ENCODE data around the gene RIPK1.
A peak's percentile ranks its signal among the peaks of the same experiment; 100 is the strongest.
"Not testable (repeated sequence)": the region's sequence is repeated elsewhere in the genome, so short reads cannot be mapped to it uniquely, and the experiment has no call there.

Gene RIPK1

DNA sequence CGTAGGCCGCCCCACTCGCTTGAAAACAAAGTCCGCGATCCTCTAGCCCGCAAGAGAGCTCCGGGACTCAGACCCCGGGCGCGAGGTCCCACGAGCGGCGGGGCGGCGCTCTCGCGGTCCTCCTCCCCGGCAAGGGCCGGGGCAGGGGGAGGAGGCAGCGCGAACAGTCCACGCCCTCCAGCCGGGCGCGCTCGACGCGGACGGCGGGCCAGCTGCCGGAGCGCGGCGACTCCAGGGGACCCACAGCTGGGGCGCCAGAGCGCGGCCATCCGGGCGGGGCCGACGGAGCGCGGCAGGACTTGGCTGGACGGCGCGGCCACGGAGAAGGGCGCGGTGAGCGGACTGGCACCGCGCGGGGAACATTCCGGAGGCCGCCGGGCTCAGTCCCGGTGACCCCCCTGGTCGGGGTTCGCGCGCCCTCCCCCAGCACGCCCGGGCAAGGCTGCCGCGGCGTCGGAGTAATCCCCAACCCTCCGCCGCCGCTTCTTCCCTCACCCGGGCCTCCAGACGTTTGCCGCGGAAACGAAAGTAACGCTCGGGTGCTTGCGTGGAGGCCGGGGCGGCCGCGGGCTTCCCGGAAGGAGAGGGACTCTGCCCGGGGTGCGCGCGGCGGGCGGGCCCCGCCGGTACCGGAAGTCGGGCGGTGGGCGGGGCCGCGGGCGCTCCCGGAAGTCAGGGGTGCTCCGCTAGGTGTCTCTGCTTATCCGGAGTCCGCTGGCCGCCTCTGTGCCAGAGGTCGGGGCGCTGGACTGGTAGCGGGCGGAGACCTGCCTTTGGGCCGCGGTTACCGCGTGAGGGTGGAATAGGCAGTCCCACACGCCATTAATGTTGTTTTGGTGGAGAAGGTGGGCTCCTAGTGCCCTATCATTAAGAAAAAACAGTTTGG is at the start of gene RIPK1:
Gene RIPK1 (plus strand): TSS at position 166 of the 886 bp plus-strand sequence. CDS start 8,330 bp downstream, outside the sequence.
- DNase-seq (ENCODE audit: low read depth) = peak; percentile 75

DNA sequence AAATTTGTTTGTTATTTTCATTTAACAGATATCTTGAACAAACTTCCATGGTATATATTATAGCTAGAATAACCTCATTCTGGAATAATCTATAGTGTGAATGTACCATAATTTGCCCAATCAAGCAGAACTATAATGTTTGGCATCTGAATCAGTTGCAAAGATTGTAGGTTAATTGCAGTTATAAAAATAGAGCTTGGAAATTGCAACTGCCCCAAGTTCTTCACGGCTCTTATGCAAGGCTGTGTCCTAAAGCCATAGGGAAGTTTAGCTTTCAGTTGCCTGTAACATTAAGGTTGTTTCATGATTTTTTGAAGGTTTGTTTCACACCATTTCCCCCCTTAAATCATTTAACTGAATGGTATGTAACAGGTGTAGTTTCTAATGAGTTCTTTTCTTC is 49.2 kb upstream of the RIPK1 start:
- no peak for DNase-seq (ENCODE audit: low read depth)

DNA sequence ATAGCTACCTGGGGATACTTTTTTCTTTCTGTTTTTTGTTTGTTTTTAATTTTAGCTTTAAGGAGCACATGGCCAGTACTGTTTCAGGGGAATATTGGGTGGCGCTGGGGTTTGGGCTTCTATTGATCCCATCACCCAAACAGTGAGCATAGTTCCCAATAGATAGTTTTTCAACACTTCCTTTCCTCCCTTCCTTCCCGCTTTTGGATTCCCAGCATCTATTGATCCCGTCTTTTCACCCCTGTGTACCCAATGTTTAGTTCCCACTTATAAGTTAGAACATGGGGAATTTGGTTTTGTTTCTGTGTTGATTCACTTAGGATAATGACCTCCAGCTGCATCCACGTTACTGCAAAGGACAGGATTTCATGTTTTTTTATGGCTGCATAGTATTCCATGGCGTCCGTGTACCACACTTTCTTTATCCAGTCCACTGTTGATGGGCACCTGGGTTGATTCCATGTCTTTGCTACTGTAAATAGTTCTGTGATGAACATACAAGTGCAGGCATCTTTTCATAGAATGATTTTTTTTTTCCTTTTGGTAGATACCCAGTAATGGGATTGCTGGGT is 48.5 kb upstream of the RIPK1 start:
- DNase-seq (ENCODE audit: low read depth) = no peak

DNA sequence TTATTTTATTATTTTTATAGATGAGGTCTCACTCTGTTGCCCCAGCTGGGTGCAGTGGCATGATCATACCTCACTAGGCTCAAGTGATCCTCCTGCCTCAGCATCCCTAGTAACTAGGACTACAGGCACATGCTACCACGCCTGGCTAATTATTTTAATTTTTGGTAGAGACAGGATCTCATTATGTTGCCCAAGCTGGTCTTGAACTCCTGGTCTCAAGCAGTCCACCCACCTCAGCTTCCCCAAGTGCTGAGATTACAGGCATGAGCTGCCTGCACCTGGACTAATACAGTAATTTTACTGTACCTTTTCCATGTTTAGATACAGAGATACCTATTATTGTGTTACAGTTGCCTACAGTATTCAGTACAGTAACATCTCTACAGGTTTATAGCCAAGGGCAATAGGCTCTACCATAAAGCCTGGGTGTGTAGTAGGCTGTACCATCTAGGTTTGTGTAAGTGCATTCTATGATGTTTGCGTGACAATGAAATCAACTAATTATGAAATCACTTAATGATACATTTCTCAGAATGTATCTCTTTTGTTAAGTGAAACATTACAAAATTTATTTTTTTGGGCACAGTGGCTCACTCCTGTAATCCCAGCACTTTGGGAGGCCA is 47.2 kb upstream of the RIPK1 start:
- not testable (repeated sequence) for DNase-seq (ENCODE audit: low read depth)

DNA sequence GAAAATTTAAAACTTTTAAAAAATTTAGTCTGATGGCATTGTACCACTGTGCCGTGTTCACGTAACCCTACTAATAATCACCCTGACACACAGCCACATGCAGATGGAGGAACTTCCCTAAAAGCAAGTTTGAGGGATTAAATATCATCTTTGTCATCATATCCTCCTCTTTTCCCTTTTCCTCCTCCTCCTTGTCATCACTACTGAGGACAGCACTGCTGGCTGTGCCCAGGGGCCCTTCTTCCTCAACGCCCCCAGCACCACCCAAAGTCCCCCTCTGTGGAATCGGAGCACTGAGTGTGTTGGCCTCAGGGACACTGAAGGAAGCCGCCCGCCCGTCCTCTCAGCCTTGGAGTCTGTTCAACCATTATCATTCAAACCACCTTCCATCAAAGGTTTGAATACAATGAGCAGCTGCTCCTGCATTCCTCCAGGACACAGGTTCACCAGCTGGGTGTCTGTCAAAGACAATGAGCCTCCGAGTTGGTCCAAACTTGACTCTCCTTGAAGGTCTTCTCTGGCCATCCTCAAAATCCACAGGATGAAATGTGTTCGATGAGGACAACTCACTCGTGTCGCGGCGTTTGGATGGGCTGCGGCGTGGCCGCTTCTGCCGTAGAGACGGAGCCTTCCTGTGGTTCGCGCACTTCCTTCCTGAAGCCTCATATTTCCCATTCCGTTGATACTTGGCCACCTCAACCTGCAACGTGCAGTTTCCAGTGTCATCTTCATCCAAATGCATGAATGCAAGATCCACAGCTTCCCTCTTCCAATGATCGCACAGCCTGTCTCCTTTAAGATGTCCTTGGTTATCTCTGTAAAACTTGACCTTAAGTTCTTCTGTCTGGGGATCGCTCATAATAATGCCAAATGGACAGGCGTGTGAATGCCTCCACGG is 45.3 kb upstream of the RIPK1 start:
- DNase-seq (ENCODE audit: low read depth) = no peak

DNA sequence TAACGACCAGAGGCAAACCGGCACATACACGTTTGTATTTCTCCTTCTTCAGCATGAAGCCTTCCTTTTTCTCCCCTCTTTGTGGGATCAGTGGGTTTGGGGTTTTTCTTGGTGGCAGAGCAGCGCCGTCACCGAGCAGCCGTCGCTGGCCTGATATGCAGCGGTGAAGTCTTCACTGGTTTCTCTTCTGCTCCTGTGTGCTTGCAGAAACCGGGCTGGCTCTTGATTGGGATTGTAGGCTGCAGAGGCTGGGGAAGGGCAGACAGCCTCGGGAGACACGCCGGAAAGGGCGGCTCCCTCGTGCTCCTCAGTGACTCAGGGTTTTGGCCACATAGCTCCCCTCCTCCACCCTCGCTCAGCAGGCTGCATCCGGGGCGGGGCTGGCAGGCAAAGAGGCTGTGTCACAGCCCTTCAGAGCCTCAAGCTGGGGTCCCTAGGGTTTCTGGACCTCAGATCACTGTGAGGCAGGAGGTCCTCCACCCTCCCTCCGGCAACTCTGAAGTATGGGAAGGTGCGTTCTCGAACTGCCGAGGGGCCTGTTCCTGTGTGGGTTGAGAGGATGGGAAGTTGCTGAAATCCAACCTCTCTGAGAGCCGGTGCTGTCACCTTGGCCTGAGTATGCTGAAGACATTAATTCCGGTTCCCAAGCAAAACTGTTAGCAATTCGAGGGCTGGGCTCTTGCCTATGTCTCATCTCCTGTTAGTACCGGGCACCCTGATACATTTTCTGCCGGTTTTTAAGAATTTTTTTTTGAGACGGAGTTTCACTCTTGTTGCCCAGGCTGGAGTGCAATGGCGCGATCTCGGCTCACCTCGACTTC is 44.4 kb upstream of the RIPK1 start:
- DNase-seq (ENCODE audit: low read depth) = peak; percentile 93

DNA sequence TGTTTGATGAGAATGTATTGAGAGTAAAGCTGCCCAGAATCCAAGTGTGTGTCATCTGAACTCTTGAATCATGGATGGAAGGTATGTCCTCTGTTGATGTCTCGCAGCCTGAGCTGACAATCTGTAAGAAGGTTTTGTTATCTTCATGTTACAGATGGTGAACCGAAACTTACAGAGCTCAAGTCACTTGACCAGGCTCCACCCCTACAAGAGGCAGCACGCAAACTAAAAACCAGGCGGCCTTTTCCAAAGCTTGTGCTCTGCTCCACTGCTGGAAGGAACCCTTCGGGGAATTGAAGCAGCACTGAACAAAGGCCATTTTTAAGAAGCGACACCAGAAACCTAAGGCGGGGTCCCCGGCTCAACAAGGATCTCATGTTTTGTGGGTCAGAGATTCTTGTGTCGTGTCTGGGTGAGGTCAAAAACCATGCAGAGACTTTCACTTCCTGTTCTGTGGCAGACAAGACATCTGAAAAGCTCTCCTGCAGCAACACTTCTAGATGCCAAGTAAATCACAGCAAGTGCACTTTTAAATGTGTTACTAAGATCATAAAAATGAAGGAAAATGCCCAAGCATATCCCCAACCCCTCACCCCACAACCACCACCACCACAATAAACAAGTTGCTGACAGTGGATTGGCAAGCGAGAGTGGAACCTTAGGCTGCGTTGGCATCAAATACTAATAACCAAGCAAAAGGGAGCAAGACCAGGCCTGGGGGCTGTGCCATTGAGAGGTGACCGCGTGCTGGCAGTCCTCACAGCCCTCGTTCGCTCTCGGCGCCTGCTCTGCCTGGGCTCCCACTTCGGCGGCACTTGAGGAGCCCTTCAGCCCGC is 41.3 kb upstream of the RIPK1 start:
- no peak for DNase-seq (ENCODE audit: low read depth)

DNA sequence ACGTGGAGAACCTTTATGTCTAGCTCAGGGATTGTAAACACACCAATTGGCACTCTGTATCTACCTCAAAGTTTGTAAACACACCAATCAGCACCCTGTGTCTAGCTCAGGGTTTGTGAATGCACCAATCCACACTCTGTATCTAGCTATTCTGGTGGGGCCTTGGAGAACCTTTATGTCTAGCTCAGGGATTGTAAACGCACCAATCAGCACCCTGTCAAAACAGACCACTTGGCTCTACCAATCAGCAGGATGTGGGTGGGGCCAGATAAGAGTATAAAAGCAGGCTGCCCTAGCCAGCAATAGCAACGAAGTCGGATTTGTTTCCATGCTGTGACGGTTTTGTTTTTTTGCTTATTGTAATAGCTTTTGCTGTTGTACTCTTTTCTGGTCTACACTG is 40.1 kb upstream of the RIPK1 start:
- DNase-seq (ENCODE audit: low read depth) = not testable (repeated sequence)

DNA sequence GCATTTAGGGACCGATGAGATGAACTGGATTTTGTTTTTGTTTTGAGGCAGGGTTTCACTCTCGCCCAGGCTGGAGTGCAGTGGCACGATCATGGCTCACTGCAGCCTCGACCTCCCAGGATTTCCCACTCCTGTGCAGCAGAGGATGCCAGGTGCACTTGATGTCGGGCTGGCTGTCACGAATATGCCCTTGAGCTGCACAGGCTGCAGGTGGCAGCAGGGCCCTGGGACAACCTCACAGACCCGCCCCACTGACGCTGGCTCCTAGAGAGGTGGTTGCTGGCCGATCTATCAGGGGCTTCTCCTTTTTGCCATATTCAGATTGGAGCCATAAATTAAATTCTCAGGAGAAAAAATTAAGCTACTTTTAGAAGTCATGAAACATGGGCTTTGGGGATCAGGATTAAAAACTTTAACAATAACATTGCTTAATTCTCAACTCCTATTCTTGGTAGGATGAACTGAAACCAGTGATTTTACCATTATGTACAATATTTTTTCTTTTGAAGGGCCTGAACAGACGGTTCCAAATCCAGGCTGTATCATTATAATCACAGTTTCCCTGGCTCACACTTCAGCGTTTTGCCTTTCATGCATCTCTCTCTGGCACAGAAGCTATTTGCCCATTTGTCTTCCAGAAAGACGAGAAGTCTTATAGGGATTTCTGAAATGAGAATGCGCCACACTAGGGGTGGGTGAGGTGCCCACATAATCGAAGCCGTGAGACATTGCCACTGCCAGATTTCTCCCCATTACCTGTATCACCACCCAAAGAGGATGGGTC is 36.2 kb upstream of the RIPK1 start:
- no peak for DNase-seq (ENCODE audit: low read depth)

DNA sequence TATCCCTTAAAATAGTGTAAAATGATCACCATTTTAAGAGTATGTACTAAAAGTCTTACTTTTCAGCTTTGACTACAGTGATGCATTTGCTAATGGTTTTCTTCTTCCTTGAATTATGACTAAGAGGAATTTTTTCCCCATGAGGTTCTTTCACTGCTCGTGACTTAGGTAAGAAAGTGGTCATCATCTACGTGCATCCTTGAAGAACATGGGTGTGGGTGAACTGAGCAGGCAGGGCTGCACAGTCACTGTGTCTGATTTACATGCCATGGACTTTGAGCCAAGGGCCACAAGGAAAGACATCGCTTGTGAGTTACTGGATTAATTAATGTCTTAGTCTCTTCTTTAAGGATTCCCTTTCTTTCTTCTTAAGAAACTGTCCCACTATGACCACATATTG is 35.3 kb upstream of the RIPK1 start:
- DNase-seq (ENCODE audit: low read depth) = no peak

DNA sequence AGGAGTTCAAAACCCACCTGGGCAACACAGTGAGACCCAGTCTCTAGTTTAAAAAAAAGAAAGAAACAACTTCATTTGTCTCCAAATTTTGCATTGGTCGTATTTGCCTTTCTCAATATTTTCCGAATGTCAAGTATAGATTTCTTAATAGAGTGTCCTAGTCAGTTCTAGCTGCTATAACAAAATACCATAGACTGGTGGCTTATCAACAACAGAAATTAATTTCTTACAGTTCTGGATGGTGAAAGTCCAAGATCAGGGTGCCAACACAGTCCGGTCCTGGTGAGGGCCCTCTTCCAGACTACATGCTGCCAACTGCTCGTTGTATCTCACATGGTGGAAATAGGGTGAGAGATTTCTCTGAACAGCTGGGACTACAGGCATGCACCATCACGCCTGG is 34.6 kb upstream of the RIPK1 start:
- no peak for DNase-seq (ENCODE audit: low read depth)

DNA sequence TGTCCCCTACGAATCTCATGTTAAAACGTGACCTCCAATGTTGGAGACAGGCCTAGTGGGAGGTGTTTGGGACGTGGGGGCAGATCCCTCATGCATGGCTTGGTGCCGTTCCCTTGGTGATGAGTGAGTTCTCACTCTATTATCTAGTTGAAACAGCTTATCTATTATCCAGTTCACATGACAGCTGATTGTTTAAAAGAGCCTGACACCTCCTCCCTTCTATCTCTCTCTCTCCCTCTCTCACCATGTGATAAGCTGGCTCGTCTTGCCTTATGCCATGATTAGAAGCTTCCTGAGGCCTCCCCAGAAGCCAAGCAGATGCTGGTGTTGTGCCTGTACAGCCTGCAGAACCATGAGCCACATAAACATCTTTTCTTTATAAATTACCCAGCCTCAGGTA is 32.9 kb upstream of the RIPK1 start:
- DNase-seq (ENCODE audit: low read depth) = no peak

DNA sequence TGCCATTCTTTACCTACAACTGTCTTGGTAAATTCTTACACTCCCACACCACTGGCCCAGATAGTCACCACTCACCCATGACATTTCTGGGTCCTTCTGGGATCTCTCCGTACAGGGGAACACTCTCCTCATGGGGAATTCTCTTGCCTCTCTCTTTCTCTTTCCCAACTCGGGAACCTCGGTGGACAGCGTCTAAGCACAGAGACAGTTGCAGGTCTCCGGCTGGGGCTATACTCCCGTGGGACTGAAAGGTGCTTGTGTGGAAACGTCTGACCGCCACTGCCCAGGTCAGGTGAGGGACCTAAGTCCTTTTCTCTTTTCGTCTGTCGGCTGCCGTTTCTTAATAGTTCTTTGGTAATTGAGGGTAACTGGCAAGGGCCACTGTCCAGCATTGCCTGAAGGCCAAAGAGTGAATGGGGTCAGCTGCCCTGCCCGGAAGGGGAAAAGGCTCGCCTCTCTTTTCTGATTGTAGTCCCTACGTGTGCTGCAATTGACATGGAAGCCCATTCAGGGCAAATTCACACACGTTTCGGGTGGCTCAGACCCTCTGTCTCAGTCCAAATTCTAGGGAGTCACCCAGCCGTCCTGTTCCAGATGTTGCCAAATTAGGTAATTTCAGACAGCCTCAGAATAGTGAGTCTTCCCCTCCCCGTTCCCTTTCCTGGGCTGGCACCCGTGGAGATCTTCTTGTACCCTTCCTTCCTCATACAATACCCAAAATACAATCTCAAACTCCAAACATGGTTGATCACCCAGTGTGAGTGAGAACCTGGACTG is 31.2 kb upstream of the RIPK1 start:
- DNase-seq (ENCODE audit: low read depth) = no peak

DNA sequence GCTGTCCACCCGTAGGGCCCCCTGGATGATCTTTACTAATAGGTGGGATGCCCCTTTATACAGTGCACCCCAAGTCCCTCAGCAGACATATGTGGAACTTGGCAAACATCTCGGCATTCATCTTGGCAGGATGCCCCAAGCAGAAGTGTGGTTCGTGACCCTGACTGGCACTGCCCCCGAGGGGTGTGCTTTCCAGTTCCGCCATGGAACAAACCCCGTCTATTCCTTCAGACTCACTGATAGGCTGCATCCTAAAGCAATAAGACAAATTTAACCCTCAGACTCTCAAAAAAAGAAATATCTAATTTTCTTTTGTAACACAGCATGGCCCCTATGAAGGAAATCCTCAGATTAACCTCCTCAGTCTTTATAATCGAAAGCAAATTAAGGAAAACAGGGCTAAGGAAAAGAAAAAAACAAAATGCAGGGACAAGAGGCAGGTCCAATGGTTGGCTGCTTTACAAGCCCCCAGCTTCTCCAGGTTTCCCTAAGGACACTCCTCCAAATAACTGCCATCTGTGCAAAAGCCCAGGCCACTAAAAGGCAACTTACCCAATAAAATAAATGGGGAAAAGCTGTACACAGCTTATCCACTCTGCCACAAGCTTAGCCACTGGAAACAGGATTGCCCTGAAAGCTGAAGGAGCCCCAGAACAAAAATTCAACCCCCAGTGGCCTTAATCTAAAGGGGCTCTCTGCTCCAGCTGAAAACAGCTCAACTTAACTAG is 30.5 kb upstream of the RIPK1 start:
- no peak for DNase-seq (ENCODE audit: low read depth)

DNA sequence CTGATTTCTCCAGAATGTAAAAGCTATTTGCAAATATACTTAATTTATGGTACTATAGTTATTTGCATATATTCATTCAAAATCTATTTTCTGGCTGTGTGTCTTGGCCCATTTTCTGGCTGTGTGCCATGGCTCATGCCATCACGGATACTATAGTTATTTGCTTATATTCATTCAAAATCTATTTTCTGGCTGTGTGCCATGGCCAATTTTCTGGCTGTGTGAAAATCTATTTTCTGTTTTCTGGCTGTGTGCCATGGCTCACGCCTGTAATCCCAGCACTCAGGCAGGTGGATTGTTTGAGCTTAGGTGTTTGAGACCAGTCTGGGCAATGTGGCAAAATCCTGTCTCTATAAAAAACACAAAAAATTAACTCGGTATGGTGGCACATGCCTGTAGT is 28.9 kb upstream of the RIPK1 start:
- DNase-seq (ENCODE audit: low read depth) = no peak

DNA sequence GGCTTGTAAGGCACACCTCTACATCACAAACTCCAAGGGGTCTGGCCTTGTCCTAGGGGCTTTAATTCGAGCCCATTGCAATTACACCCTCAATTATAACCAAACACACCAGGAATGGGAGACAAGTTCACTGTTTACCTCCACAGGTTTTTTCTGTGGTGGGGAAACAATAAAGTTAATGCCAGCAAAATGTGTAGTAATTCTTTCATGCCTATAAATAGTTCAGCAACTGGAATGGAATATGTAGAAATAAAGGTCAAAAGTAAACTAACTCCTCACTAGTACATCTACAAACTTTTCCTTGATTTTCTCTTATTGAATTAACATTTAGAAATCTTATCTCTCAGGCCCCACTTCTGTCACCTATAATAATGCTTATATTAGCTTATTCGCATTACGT is 27.1 kb upstream of the RIPK1 start:
- no peak for DNase-seq (ENCODE audit: low read depth)

DNA sequence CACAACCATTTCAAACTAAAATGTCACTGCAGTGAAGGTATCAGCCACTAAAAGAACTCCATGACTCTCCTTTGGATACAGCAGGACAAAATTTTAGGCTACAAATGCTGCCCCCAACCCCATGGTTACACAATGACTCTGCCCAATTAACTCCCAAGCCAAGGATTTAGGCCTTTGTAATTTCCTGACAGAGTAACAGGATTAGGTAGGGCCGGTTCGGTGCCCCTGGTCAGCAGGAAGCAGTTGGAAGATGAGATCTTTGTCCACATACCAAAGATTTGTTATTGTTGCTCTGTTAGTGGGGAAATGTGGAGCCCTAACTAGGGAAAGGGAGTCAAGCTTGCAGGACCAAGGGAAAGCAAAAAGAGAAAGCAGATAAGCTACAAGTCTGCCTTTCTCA is 26.7 kb upstream of the RIPK1 start:
- no peak for DNase-seq (ENCODE audit: low read depth)

DNA sequence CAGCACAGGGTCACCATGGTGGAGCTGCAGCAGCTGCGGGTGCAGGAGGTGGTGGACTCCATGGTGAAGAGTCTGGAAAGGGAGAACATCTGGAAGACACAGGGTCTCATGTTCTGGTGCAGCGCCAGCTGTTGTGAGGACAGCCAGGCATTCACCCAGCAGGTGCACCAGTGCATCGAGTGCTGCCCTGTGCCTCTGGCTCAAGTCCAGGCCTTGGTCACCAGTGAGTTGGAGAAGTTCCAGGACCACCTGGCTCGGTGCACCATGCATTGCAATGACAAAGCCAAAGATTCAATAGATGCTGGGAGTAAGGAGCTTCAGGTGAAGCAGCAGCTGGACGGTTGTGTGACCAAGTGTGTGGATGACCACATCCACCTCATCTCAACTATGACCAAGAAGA is 22.9 kb upstream of the RIPK1 start:
- DNase-seq (ENCODE audit: low read depth) = no peak

All from GM04504 (cell line).